SU-DHL-6 (cell line): ENCODE data around the gene IVNS1ABP.

Source experiments
- H2AFZ ChIP-seq: fragments of 200-600 bp; sonication (generic); 2 replicates; pipeline ENCODE4 v1.6.1; 2014; ENCODE audit warnings: low read depth, mild to moderate bottlenecking, moderate library complexity, mixed read lengths, antibody characterized with exemption, low read length; ENCODE audit not compliant: severe bottlenecking
- H3F3A ChIP-seq: fragments of 200-600 bp; shearing (Covaris generic); 2 replicates; pipeline ENCODE4 v1.6.0; 2016; ENCODE audit warnings: antibody characterized with exemption, mild to moderate bottlenecking; ENCODE audit not compliant: insufficient read depth
- H3K27ac ChIP-seq: fragments of 200-600 bp; sonication (generic); 2 replicates; pipeline ENCODE4 v1.5.1; 2016; ENCODE audit warnings: low read depth, mild to moderate bottlenecking, low read length, moderate library complexity, mixed read lengths
- H3K27me3 ChIP-seq: fragments of 200-600 bp; sonication (generic), shearing (Covaris generic); 2 replicates; pipeline ENCODE4 v1.6.0; 2014; ENCODE audit warnings: mild to moderate bottlenecking, low read length
- H3K36me3 ChIP-seq: fragments of 200-600 bp; sonication (generic); 2 replicates; pipeline ENCODE4 v1.6.1; 2014; ENCODE audit warnings: mild to moderate bottlenecking, low read length, mixed read lengths
- H3K4me2 ChIP-seq: fragments of 300-600, 200-600 bp; shearing (Covaris generic), sonication (generic); 2 replicates; pipeline ENCODE4 v1.6.0; 2014; ENCODE audit warnings: low read length, low read depth, mild to moderate bottlenecking; ENCODE audit not compliant: poor library complexity, severe bottlenecking
- H3K4me3 ChIP-seq: fragments of 200-600 bp; sonication (generic); 2 replicates; pipeline ENCODE4 v1.5.1; 2014; ENCODE audit warnings: antibody characterized with exemption, low read length, mild to moderate bottlenecking, mixed read lengths; ENCODE audit not compliant: insufficient read depth, poor library complexity, severe bottlenecking
- H3K79me2 ChIP-seq: fragments of 200-600 bp; sonication (generic); 2 replicates; pipeline ENCODE4 v1.6.1; 2014; ENCODE audit warnings: mild to moderate bottlenecking, low read length, moderate library complexity; ENCODE audit not compliant: insufficient read depth
- H3K9ac ChIP-seq: fragments of 200-600 bp; sonication (generic); 2 replicates; pipeline ENCODE4 v1.7.0; 2014; ENCODE audit warnings: mild to moderate bottlenecking, low read length
- H3K9me2 ChIP-seq: fragments of 200-600 bp; sonication (generic); replicated peaks from 2 replicates; pipeline ENCODE4 v1.6.1; 2014; ENCODE audit warnings: low read length; ENCODE audit not compliant: insufficient read depth
- H3K9me3 ChIP-seq: fragments of 200-600 bp; sonication (generic); 2 replicates; pipeline ENCODE4 v1.6.1; 2014; ENCODE audit warnings: low read length, mixed read lengths; ENCODE audit not compliant: insufficient read depth
- H4K20me1 ChIP-seq: fragments of 200-600 bp; sonication (generic); 2 replicates; pipeline ENCODE4 v1.6.1; 2014; ENCODE audit warnings: low read depth, mild to moderate bottlenecking, antibody characterized with exemption, low read length, moderate library complexity, mixed read lengths
- CTCF ChIP-seq: fragments of 200-600 bp; sonication (generic); IDR thresholded peaks from one replicate; pipeline ENCODE4 v1.5.1; 2017; ENCODE audit warnings: antibody characterized with exemption, mild to moderate bottlenecking, low read length, moderate library complexity; ENCODE audit not compliant: insufficient read depth, poor library complexity, severe bottlenecking
- EZH2phosphoT487 ChIP-seq: fragments of 200-600 bp; sonication (generic), shearing (Covaris generic); conservative IDR thresholded peaks from 2 replicates; pipeline ENCODE4 v1.6.1; 2018; ENCODE audit warnings: mild to moderate bottlenecking, antibody characterized with exemption, low read length, moderate library complexity, mixed read lengths

Gene IVNS1ABP

GRCh38 chr1:185348985-185349384 lies 31.9 kb upstream of the IVNS1ABP start:
- no peaks in the 10 kb centered on the region for H3K9me2 ChIP-seq
- H3K79me2 ChIP-seq = no peaks in the 10 kb centered on the region
- no peaks in the 10 kb centered on the region for H3K27me3 ChIP-seq
- no peak overlapping the region for H2AFZ ChIP-seq
- no peak overlapping the region for H3K9ac ChIP-seq
- H3K27ac ChIP-seq = no peak overlapping the region
- no peaks in the 10 kb centered on the region for H4K20me1 ChIP-seq
- no peak overlapping the region for H3K4me3 ChIP-seq
- no peaks in the 10 kb centered on the region for H3K36me3 ChIP-seq
- H3F3A ChIP-seq = no peaks in the 10 kb centered on the region
- no peaks in the 10 kb centered on the region for H3K9me3 ChIP-seq
- no peak for TF ChIP-seq EZH2phosphoT487
- TF ChIP-seq CTCF = no peak
- no peak overlapping the region for H3K4me2 ChIP-seq

- H2AFZ ChIP-seq = no peak overlapping the region
- no peaks in the 10 kb centered on the region for H3K27me3 ChIP-seq
- no peak overlapping the region for H3K4me3 ChIP-seq
- H3K9ac ChIP-seq = no peak overlapping the region
- no peaks in the 10 kb centered on the region for H3K36me3 ChIP-seq
- no peak overlapping the region for H3K4me2 ChIP-seq
- TF ChIP-seq EZH2phosphoT487 (no peak), CTCF (no peak)
- no peak overlapping the region for H3K27ac ChIP-seq
- H3K79me2 ChIP-seq = no peaks in the 10 kb centered on the region
- H4K20me1 ChIP-seq = no peaks in the 10 kb centered on the region
- no peaks in the 10 kb centered on the region for H3K9me3 ChIP-seq
- H3F3A ChIP-seq = no peaks in the 10 kb centered on the region
- H3K9me2 ChIP-seq = no peaks in the 10 kb centered on the region
Observed at GRCh38 chr1:185348296-185348695, 31.3 kb upstream of the IVNS1ABP start.

GRCh38 chr1:185345913-185346720 lies 29.1 kb upstream of the IVNS1ABP start:
- no peak overlapping the region for H3K27ac ChIP-seq
- no peak overlapping the region for H3K9ac ChIP-seq
- H3K9me3 ChIP-seq = no peaks in the 10 kb centered on the region
- no peak overlapping the region for H3K4me2 ChIP-seq
- H2AFZ ChIP-seq = no peak overlapping the region
- no peaks in the 10 kb centered on the region for H3F3A ChIP-seq
- no peak for TF ChIP-seq EZH2phosphoT487
- TF ChIP-seq CTCF = no peak
- no peaks in the 10 kb centered on the region for H3K79me2 ChIP-seq
- H3K27me3 ChIP-seq = no peaks in the 10 kb centered on the region
- no peaks in the 10 kb centered on the region for H3K36me3 ChIP-seq
- no peak overlapping the region for H3K4me3 ChIP-seq
- no peaks in the 10 kb centered on the region for H4K20me1 ChIP-seq
- no peaks in the 10 kb centered on the region for H3K9me2 ChIP-seq
